Mesenteric fat pad (tissue), 1 donor: ENCODE data around the gene KIFAP3. TPM values are rescaled to one million over a fixed set of nuclear protein-coding genes. Genes with fewer than 3 reads are reported as not detected.
"Not testable (repeated sequence)": the region's sequence is repeated elsewhere in the genome, so short reads cannot be mapped to it uniquely, and the experiment has no call there.

Experiments used
- DNase-seq: peaks from one replicate; pipeline ENCODE4 v3.0.0-alpha.2; 2020; ENCODE audit warnings: low spot score
- long read RNA-seq: library from polyadenylated mRNA; unstranded; transcript quantifications from one replicate; pipeline ENCODE4 v2.0.0, GENCODE V29; 2020
- total RNA-seq: library from RNA; stranded (reverse); fragmentation: NEBNext Ultra II Directional; extraction: Animal tissue kit (Norgen Biotek cat#: 25700); gene quantifications from one replicate; pipeline ENCODE4 v1.2.1, GENCODE V29; 2021
- donor health status: DM: yes; HTN: yes; CAD: no.

KIFAP3 gene
- total RNA-seq, result 17.5 TPM
- long read RNA-seq, transcript KIFAP3-201 (20 exons, 2,957 nt), result major isoform, 21 of 27 reads
- long read RNA-seq, partial matches to known transcripts, result 3 of 27 reads
- long read RNA-seq, other reads (novel, unspliced or antisense), result 3 of 27 reads

DNA sequence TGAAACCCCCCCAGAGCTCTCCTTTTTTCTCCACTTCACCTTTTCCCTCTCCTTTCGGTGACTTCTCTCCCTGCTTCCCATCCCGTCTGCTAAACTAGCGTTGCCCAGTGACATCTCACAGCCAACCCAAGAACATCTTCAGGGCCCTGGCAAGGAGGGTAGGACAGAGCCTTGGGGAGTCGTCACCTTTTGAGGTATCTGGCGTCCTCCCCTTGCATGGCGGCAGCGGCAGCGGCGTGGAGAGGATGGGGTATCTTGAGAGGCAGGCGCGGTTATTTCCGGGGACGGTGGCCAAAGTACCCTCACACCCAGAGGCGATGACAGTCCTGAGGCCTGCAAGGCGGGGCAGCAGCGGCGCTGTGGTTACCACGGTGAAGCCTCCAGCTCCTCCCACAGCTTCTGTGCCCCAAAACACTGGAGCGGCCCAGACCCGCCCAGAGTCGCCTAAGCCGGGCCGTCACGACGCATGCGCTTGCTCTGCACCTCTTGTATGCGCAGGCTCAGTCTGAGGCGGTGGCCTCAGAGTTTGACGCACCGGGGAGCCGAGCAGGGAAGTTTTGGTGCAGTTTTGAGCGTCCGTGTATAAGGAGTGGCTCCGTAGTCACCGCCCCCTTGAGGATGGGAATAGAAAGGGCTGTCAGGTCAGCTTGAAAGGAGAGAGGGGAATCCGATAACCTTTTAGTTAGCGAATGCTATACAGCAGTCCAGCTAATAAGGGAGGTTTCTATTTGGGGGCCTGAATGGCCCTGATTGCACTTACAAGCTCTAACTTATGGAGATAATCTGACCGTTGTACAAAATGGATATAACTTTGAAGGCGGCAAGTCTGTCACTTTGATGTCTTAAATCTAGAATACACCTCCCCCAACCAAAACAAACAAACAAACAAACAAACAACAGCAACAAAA is at the start of gene KIFAP3:
TSS of gene KIFAP3 (minus strand) at position 446 of the 908 bp plus-strand sequence. CDS start at position 218, 228 bp downstream.
- DNase-seq, result peak; percentile 98

DNA sequence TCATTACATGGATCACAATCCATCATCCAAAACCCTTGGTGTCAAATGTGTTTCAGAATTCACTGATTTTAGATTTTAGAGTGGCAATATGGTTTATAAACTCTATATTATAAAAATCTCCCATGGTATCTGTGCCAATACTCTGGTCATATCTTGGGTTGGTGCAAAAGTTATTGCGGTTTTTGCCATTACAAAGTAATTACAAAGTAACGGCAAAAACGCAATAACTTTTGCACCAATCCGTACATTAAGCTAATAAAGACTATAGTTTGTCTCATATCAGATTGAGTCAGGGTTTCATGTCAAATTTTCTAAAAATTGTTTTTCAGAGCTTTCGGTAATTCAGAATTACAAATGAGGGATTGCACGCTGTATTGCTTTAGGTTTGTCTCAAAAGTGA is 47.9 kb upstream of the KIFAP3 start:
- no peak for DNase-seq

DNA sequence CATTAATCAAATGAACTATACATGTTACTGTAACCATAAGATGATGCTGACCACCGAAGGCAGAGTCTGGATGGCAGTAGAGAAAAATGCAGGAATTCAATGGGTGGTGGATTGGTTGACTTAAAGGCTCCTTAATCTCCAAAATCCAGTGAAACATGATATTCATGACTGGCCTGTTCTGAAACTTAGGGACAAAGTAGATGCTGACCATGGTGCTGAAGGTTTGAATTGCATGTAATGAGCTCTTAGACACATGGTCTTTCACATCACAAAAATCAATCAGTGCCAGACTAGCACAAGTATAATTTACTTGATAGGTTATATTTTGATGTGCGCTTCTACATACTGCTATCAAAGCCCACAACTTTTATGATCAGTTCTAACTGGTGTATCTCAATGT is 40.4 kb upstream of the KIFAP3 start:
- no peak for DNase-seq

DNA sequence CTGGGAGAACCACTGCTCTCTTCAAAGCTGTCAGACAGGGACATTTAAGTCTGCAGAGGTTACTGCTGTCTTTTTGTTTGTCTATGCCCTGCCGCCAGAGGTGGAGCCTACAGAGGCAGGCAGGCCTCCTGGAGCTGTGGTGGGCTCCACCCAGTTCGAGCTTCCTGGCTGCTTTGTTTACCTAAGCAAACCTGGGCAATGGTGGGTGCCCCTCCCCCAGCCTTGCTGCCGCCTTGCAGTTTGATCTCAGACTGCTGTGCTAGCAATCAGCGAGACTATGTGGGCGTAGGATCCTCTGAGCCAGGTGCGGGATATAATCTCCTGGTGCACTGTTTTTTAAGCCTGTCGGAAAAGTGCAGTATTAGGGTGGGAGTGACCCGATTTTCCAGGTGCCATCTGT is 38.6 kb upstream of the KIFAP3 start:
- not testable (repeated sequence) for DNase-seq

DNA sequence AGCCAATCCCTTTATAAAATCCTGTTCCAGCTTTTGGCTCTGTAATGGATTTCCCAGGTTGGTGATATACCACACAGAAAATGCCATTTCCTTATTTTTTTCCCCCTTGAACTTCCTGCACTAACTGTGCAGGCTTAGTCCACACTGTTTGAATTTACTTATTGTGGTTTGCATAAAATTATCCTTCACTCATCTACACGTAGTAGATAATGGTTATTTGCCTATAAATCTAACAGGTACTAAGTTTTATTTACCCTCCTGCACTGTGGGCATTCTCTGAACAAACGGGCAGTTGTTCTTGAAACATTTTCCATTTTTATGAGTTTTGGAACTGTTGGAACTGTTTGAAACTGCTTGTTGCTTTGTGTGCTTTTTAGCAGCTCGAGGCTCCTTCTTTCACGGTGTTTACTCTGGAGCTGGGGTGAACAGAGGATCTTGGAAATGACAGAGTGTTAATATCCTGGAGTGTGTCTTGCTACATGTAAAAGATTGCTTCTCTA is 23.0 kb upstream of the KIFAP3 start:
- DNase-seq, result no peak

DNA sequence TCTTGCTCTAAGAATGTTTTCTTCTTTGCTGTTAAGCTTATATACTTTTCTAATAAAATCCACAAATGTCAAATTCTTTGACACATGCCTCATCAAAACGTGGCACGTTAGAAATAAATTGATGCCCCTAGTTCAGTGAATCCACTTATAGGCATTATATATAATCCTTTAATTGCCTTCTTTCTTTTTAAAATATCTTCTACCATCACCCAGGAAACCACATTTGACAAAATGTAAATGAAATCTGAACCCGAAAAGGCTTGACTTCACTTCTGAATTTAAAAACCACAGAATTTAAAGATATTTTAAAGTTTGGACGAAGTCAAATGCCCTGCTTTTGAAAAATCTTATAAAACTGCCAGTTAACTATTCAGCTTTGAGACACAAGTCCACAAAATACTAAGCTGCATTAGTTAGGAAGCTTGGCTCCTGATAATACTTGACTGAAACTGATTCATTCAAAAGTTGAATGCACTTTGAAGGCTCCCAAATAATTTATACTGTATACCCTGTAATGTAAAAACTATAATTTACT is 22.4 kb upstream of the KIFAP3 start:
- DNase-seq, result no peak

DNA sequence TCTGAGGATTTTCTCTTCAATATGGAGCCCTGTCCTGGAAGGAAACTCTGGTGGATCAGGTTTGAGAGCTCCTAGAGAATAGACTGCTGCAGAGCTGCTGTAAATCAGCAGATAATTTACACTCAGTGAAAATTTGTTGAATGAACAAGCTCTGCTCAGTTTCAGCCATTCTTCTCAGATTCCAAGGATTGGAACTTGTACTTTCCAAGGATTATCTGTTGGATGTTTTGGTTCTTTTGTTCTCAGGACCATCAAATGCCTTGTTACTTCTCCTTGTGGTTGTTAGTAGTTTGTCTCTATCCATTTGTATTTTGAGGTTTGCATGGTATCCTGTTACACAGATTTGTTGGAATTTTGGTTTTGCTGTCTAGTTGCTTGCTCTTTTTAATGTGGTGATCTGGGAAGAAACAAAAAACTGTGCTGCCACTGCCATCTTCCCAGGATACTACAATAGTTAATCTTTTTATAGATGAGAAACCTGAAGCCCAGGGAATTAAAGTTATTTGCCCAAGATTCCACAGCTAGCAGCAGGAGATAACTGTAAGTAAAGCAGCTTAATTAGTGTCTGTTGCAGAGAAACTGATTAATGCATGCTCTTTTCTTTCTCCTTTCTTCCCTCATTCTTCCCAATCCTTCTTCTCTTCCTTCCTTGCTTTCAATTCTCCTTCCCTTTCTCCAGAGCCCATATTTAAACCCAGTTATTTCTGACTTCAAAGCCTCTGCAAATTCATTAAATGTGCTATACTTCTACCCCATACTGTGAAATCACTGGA is 21.7 kb upstream of the KIFAP3 start:
- DNase-seq, result no peak

DNA sequence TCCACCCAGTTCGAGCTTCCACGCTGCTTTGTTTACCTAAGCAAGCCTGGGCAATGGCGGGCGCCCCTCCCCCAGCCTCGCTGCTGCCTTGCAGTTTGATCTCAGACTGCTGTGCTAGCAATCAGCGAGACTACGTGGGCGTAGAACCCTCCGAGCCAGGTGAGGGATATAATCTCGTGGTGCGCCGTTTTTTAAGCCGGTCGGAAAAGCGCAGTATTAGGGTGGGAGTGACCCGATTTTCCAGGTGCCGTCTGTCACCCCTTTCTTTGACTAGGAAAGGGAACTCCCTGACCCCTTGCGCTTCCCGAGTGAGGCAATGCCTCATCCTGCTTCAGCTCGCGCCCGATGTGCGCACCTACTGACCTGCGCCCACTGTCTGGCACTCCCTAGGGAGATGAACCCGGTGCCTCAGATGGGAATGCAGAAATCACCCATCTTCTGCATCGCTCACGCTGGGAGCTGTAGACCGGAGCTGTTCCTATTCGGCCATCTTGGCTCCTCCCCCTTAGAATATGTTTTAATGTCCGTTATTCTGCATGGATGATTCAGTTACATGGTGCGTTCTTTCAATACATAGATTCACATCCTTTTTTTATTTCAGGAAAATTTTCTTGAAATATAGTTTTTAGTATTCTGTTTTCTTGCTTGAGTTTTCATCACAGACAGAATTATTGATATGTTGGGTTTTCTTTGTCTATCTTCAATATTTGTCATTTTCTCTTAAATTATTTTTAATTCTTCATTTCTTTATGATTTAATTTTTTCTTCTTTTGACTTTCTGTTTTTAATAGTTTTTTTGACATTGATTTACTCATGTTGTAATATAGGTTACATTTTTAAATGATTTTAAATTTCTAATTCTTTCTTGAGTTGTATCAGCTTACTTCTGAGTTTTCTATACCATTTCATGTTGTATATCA is 20.5 kb upstream of the KIFAP3 start:
- not testable (repeated sequence) for DNase-seq

DNA sequence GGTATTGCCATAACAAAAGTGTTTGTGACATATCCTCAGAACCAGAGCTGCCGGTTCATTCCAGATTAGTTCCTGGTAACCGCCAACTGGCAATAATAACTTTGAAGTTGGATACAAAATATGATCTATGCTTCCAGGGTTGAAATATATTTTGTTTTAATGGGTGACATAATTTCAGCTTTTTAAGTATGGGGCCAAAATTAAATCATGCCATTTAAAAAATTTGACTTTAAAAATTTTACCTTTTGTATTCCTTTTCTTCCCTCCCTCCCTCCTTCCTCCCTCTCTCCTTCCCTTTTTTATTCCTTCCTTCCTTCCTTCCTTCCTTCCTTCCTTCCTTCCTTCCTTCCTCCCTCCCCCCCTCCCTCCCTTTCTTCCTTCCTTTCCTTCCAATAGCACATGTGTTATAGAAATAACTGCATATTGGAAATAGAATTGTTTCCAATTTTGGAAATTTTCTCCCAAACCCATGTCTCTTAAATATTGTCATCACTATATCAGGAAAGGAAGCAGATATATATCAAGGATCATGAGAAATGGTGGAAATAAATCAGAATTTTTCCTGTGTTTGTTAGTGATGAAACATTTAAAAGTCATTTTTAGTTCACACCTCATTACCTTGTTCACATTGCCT is 12.0 kb upstream of the KIFAP3 start:
- no peak for DNase-seq

DNA sequence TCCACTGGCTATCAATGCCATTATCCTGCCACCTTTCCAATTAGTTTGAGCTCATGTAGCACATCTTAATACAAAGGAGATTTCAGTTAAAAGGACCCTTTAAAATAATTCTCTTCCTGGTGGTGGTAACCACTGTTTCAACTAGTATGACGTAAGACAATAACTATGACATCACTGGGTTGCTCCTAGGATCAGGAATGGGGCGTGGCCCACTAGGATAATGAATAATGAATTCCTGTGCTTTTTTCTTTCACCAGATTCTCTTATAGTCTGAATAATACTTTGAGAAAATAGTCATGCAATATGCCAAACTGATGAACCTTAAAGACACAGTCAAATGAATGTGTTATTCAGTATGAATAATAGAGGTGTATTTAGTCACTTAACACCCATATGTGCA is 10.6 kb upstream of the KIFAP3 start:
- DNase-seq, result no peak

DNA sequence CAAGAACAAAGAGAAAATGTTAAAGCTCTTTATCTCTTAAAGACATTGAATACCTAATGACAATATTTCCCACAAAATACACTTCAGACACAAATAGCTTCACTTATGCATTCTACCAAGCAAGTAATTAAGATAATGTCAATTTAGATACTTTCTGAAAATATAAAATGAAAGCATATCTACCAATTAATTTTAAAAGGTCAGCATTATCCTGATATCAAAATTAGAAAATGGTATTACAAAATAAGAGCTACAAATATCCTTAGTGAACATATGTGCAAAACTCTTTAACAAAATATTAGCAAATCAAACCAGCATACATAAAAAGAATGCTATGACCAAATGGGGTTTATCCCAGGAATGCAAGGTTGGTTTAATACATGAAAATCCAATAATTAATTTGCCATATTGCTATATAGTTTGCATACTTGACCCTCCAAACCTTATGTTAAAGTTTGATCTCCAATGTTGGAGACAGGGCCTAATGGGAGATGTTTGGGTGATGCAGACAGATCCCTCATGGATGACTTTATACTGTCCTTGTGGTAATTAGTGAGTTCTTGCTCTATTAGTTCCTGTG is 4.2 kb upstream of the KIFAP3 start:
- no peak for DNase-seq

DNA sequence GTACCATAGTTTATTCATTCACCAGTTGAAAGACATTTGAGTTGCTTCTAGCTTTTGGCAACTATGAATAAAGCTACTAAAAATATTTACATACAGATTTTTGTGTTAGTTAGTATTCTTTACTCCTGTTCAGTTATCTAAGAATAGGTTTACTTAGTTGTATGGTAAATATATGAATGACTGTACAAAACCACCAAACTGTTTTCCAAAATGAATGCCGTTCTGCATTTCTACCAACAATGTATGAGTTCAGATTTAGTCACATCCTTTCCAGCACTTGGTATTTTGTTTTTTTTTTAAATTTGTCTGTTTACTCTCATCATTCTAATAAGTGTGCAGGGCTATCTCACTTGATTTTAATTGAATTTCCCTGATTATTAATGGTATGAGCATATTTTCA is 3.4 kb upstream of the KIFAP3 start:
- DNase-seq, result no peak

DNA sequence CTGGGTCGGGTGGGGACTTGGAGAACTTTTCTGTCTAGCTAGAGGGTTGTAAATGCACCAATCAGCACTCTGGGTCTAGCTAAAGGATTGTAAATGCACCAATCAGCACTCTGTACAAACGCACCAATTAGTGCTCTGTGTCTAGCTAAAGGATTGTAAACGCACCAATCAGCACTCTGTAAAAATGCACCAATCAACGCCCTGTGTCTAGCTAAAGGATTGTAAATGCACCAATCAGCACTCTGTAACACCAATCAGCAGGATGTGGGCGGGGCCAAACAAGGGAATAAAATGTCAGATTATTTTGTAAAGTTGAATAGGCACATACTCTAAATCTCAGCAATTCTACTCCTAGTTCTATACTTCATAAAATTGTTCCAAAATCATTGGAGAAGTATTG is 2.5 kb upstream of the KIFAP3 start:
- DNase-seq, result not testable (repeated sequence)

DNA sequence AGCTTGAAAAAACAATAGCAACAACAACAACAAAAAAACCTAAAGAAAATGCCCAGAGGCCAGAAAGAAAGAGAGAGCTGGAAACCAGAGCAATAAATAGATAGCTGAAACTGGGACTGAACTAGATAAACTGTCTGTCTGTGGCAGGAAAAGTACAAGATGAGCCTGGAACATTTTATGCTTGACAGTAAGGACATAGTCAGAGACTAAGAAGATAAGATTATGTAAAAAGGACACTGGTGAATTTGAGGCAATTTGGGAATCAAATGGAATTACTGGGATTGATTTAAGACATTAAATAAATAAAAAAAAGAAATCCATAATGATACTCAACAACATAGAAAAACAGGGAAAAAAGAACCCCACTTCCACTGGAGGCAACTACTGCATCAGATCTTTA is 1.7 kb upstream of the KIFAP3 start:
- no peak for DNase-seq

DNA sequence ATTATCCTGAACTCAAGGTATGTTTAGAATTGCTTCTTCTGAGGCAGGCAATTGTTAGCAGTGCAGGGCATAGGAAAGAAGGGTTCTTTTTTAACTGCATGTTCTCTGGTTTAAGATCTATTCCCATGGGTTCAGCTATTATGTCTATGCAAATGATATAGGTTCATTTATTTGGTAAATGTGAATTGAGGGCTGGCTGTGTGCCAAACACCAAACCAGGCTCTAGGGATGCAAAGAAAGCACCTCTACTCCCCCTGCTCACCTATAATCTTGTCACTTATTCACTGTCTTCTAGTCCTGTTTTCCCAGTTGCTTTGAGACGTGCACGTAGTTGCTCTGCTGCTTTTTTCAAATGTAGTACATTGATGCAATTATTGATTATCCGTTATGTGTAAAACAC is 691 bp upstream of the KIFAP3 start:
- DNase-seq, result no peak

DNA sequence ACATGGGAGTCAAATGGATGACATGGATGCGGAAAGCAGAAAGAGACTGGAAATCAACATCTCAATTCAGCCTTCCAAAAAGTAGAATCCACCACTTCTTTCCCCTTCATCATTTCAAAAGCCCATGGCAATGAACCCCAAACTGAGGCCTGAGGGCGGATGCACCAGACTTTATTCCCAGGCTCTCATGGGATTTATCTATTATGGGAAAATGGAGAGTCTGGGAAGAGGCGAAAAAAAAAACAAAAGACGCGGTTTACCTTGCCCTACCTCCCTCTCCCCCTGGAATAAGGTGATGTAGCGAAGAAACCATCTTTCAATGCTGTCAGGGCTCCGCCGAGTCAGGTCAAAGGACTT is 624 bp downstream of the KIFAP3 start:
- no peak for DNase-seq

DNA sequence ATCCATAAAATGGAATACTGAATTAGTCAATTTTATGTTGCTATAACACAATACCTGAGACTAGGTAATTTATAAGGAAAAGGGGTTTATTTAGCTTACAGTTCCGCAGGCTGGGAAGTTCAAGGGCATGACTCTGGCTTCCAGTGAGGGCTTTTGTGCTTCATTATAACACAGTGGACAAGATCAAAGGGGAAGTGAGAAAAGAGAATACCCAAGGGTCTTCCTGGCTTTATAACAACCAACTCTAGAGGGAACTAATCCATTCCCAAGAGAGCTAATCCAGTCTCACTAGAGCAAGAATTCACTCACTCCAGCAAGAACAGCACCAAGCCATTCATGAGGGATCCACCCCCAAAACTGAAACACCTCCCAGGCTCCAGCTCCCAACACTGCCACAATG is 3.1 kb downstream of the KIFAP3 start:
- no peak for DNase-seq

DNA sequence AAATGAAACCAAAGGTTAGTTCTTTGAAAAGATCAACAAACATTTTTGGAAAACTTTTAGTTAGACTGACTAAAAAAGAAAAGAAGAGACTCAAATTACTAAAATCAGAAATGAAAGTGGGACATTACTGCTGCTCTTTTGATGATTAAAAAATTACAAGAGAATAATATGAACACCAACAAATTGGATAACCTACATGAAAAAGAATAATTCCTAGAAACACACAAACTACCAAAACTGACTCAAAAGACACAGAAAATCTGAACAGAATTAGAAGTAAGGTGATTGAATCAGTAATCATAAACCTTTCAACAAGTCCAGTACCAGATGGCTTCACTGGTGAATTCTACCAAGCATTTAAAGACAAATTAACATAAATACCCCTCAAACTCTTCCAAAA is 5.6 kb downstream of the KIFAP3 start:
- no peak for DNase-seq

DNA sequence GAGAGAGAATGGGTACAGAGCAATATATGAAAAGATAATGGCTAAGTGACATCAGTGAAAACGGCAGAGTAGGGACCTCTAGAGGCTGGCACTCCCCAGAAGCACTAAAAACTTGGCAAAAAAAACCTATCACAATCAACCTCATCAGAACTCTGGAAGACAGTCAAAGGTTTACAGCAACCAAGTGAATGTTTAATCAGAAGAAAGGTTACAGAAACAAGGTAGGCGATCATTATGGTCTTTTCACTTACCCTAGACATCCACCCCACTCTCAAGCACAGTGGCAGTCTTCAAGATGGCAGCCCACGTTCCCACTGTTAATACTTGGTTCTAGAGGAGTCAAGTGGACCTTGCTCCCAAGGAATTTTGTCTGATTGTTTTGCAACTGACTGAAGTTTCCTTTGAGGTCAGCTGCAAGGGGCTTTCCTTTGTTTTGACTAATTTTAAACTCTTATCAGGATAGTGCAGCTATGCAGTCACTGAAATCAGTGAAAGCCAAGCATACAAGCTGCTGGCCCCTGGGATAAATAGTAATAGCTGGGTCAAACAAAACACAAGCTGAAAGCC is 7.2 kb downstream of the KIFAP3 start:
- DNase-seq, result no peak

DNA sequence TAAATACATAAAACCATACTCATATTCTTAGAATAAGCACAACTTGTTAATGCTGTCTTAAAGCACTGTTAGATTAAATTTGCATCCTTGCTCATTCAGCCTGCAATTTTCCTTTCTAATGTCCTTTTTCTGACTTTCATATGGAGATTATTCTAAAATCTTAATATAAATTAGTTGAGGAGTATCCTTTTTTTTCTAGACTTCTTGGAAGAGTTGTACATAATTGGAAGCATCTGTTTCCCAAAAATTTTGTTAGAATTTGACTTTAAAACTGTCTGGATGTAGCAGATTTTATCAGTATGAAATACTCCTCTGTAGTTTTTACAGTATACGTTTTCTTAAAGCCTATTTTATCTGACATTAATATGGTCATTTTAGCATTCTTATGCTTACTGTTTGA is 9.7 kb downstream of the KIFAP3 start:
- DNase-seq, result no peak
